ENCODE data around the gene APOC4.
"Not testable (repeated sequence)": the region's sequence is repeated elsewhere in the genome, so short reads cannot be mapped to it uniquely, and the experiment has no call there.

Gene APOC4

GRCh38 chr19:44960906-44961728 lies 19.1 kb downstream of the APOC4 start:
- no peak for DNase-seq

GRCh38 chr19:44961821-44962220 lies 19.8 kb downstream of the APOC4 start:
- DNase-seq, result no peak

DNA sequence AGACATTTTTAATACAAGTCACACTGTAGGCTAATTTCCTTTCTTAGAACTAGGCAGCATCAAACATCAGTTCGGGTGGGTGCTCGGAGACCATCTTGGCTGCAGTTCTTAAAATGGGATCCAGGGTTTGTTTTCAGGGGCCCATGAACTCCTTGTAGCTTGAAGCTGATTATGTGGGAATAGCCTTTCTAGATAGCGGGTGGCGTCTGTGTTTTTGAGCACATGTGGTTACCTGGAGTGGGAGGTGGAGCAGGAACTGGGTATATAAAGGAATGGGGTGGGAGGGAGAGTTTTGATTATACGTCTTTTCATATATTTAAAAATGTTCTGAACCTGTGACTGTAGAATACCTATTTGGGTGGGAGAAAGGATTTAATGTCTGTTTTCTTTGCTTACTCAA lies 26.1 kb downstream of the APOC4 start:
- no peak for DNase-seq

GRCh38 chr19:44968670-44969069 lies 26.6 kb downstream of the APOC4 start:
- DNase-seq, result no peak

- no peak for DNase-seq
Observed at GRCh38 chr19:44969437-44969836, 27.4 kb downstream of the APOC4 start.

GRCh38 chr19:44971451-44971850 lies 29.4 kb downstream of the APOC4 start:
- DNase-seq, result not testable (repeated sequence)

DNA sequence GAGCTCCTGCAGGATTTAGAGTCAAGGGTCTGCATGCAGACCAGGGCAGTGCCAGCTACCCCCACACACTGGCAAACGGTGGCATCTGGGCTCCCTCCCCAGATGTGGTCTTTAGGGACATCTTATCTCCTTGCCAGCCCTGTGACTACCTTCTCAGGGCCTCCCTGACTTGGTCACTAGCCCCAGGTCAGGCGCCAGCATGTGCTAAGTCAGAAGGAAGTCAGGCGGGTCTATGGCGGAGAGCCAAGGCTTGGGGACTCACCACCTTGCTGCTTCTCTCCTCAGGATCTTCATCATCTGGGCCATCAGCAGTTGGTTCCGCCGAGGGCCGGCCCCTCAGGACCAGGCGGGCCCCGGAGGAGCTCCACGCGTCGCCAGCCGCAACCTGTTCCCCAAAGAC lies 30.8 kb downstream of the APOC4 start:
- no peak for DNase-seq

- no peak for DNase-seq
Observed at GRCh38 chr19:44973982-44974735, 32.1 kb downstream of the APOC4 start.

DNA sequence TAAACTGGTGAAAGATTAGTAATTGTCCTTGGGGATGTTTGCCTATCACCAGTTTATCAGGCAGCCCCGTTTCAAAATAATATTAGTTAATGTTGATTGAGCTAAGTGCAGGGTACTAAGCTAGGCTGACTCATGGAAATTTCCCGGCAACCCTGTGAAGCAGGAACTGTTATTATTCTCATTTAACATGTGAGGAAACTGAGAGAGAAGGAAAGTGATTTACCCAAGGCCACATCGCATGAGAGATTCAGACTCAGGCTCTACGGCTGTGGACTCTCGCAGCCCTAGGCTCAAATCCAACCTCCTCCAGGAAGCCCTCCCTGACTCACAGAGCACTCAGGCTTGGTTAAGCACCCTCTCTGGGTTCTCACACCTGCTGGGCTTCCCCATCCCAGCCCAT lies 32.8 kb downstream of the APOC4 start:
- no peak for DNase-seq

DNA sequence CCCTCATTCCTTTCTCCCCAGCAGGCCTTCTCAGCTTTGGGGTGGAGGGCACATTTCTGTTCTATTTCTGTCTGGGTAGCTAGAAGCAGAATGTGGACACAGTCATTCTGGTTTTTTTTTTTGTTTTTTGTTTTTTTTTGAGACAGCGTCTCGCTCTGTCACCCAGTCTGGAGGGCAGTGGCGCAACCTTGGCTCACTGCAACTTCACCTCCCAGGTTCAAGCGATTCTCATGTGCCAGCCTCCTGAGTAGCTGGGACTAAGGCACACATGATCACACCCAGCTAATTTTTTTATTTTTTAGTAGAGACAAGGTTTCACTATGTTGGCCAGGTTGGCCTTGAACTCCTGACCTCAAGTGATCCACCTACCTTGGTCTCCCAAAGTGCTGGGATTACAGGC lies 33.4 kb downstream of the APOC4 start:
- no peak for DNase-seq

DNA sequence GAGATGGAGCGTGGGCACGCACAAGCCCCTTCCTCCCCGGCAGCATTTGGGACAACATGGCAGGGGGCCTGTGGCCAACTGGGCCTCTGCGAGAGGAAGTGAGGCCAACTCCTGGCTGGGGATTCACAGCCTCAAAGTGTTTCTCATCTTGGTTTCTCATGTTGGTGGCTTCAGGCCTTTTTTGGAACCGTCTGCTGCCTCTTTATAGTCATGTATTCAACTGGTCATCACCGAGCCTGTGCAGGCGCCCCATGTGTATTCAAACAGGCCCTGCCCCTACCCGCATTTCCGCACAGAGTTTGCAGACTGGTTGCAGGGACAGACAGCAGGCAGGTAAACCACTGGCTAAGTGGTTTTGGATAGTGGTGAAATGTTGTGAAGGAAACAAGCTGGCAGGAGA lies 42.0 kb downstream of the APOC4 start:
- no peak for DNase-seq

DNA sequence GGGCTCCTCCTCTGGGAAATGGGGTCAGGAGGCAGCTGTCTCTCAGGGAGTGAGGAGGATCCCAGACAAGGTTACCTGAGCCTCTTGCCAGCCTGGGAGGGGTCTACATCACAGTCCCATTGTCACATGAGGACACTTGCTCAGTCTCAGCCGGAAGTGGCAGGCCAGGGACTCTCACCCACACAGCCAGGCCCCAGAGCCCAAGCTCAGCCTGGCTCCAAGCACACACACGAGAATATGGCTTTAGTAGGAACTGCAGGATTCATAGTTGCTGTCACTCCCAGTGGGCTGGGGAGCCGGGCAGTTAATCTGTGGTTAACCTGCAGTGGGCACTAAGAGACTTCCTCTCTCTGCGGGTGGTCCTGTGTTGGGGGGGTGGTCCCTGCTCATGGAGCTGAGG lies 43.4 kb downstream of the APOC4 start:
- no peak for DNase-seq

DNA sequence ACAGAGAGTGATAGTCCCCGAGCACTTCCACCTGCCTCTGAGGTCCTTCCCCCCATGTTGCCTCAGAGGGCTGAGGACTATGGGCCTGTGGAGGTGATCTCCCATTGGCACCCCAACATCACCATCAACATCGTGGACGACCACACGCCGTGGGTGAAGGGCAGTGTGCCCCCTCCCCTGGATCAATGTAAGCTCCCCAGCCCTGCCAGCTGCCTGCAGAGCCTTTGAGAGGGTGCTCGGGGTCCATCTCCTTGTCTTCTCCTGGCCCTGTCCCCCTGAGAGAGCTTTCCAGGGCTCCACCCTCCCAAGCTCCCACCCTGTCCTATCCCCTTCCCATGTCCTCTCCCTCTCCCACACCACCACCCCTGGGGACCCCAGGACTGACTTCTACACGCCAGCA lies 44.4 kb downstream of the APOC4 start:
- DNase-seq, result no peak

DNA sequence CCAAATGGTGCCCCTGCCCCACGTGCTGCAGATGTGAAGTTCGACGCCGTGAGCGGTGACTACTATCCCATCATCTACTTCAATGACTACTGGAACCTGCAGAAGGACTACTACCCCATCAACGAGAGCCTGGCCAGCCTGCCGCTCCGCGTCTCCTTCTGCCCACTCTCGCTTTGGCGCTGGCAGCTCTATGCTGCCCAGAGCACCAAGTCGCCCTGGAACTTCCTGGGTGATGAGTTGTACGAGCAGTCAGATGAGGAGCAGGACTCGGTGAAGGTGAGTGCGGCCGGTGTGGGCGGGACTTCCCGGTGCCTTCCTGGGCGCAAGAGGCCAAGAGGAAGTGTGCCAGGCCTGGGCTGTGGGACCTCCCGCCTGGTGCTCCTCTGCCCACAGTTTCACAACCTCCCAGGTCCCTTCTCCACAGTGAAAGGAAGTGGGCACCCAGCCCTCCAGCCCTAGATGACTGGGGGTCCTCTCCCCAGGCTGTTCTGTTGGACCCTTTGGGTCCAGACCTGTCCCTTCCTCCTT lies 45.2 kb downstream of the APOC4 start:
- DNase-seq, result no peak

DNA sequence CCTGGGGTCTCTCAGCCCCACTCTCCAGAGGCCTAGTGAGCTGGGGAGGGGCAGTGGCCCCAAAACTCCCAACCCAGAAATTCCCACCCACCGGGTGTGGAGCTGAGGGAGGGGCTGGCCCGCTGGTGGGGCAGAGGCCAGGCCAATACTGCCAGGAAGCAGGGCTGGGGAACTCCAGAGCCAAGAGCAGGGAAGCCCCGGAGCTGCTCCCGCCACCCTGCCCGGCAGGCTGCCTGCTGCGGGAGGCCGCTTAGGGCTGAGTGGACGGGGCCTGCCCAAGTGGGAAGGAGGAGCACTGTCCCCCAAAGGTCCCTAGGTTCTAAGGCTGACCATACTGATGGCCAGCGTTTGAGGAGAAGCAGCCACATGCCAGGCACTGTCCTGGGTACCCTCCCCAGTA lies 46.2 kb downstream of the APOC4 start:
- DNase-seq, result no peak

GRCh38 chr19:44988896-44989556 lies 47.0 kb downstream of the APOC4 start:
- DNase-seq, result peak; percentile 26 to 40 (median 35)

DNA sequence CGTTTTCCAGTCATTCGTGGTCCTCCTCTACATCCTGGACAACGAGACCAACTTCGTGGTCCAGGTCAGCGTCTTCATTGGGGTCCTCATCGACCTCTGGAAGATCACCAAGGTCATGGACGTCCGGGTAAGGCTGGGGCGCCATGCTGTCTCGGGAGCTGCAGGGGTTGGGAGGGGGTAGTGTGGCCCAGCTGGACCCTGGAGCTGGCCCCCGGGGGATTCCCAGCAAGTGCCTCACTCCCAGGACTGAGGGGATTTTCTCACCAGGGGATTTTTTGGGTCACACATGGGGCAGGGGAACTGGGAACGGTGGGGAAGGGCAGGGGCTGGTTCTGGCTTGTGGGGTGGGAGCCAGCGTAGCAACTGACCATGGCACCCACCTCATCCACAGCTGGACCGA lies 48.4 kb downstream of the APOC4 start:
- no peak for DNase-seq

- DNase-seq, result no peak
Observed at GRCh38 chr19:44990966-44991365, 48.9 kb downstream of the APOC4 start.

GRCh38 chr19:44992336-44993163 lies 50.5 kb downstream of the APOC4 start:
- no peak for DNase-seq

GRCh38 chr19:44993526-44993925 lies 51.5 kb downstream of the APOC4 start:
- no peak for DNase-seq

GRCh38 chr19:44993926-44994537 lies 52.0 kb downstream of the APOC4 start:
- no peak for DNase-seq
